WTC11 (cell line): ENCODE results near the gene KIAA0753. TPM values are rescaled to one million over a fixed set of nuclear protein-coding genes. Genes with fewer than 3 reads are reported as not detected.

Source experiments
- EMX1 ChIP-seq: fragments of 250-450 bp; sonication (Bioruptor Pico); IDR thresholded peaks from 2 replicates; pipeline ENCODE4 v1.8.0; 2021; ENCODE audit warnings: mild to moderate bottlenecking
- ESRRA ChIP-seq: sonication (generic); formaldehyde crosslinking; IDR thresholded peaks from 2 replicates; pipeline ENCODE4 v1.8.1; 2022; ENCODE audit warnings: mild to moderate bottlenecking, missing genetic modification reagents, borderline replicate concordance
- FOXK1 ChIP-seq: sonication (generic); formaldehyde crosslinking; IDR thresholded peaks from 2 replicates; pipeline ENCODE4 v1.8.0; 2022; ENCODE audit warnings: mild to moderate bottlenecking, moderate library complexity, missing genetic modification reagents
- FOXP1 ChIP-seq: sonication (generic); formaldehyde crosslinking; IDR thresholded peaks from 2 replicates; pipeline ENCODE4 v1.8.0; 2022; ENCODE audit warnings: missing genetic modification reagents, mild to moderate bottlenecking, moderate library complexity, borderline replicate concordance
- NFYB ChIP-seq: sonication (generic); formaldehyde crosslinking; conservative IDR thresholded peaks from 2 replicates; pipeline ENCODE4 v1.8.0; 2022; ENCODE audit warnings: low read depth, missing genetic modification reagents
- NR3C1 ChIP-seq: sonication (generic); formaldehyde crosslinking; conservative IDR thresholded peaks from 2 replicates; pipeline ENCODE4 v1.8.1; 2023; ENCODE audit warnings: low read depth, mild to moderate bottlenecking, missing genetic modification reagents
- PRRX2 ChIP-seq: fragments of 250-450 bp; sonication (Bioruptor Pico); IDR thresholded peaks from 2 replicates; pipeline ENCODE4 v1.8.0; 2021; ENCODE audit warnings: mild to moderate bottlenecking
- RELA ChIP-seq: sonication (generic); formaldehyde crosslinking; IDR thresholded peaks from 2 replicates; pipeline ENCODE4 v1.8.1; 2022; ENCODE audit warnings: missing genetic modification reagents, mild to moderate bottlenecking, borderline replicate concordance
- SOX15 ChIP-seq: fragments of 250-450 bp; sonication (Bioruptor Pico); IDR thresholded peaks from 2 replicates; pipeline ENCODE4 v1.9.0; 2021; ENCODE audit warnings: mild to moderate bottlenecking
- SP1 ChIP-seq: sonication (generic); formaldehyde crosslinking; conservative IDR thresholded peaks from 2 replicates; pipeline ENCODE4 v1.8.1; 2022; ENCODE audit warnings: missing genetic modification reagents
- TP53 ChIP-seq: sonication (generic); formaldehyde crosslinking; IDR thresholded peaks from 2 replicates; pipeline ENCODE4 v1.8.1; 2023; ENCODE audit warnings: mild to moderate bottlenecking, missing genetic modification reagents
- ZBTB21 ChIP-seq: sonication (generic); formaldehyde crosslinking; IDR thresholded peaks from 2 replicates; pipeline ENCODE4 v1.8.1; 2023; ENCODE audit warnings: mild to moderate bottlenecking, missing genetic modification reagents, borderline replicate concordance
- ZNF317 ChIP-seq: sonication (generic); formaldehyde crosslinking; IDR thresholded peaks from 2 replicates; pipeline ENCODE4 v1.8.1; 2023; ENCODE audit warnings: low read depth, mild to moderate bottlenecking, moderate library complexity, missing genetic modification reagents, borderline replicate concordance
- ZNF416 ChIP-seq: fragments of 250-450 bp; sonication (Bioruptor Pico); IDR thresholded peaks from 2 replicates; pipeline ENCODE4 v1.9.0; 2021; ENCODE audit warnings: mild to moderate bottlenecking, inconsistent platforms
- ZNF423 ChIP-seq: fragments of 250-450 bp; sonication (Bioruptor Pico); IDR thresholded peaks from 2 replicates; pipeline ENCODE4 v2.1.2; 2022; ENCODE audit warnings: mild to moderate bottlenecking, moderate library complexity
- total RNA-seq: library from RNA; stranded (reverse); gene quantifications from 3 replicates; pipeline ENCODE4 v1.2.3, GENCODE V29; 2021
- TF ChIP-seq, protein P1 (sequence below): sonication (generic); formaldehyde crosslinking; IDR thresholded peaks from 2 replicates; pipeline ENCODE4 v1.8.0; 2023; ENCODE audit warnings: mild to moderate bottlenecking, missing genetic modification reagents
- TF ChIP-seq, protein P2 (sequence below): fragments of 200-600 bp; IDR thresholded peaks from 2 replicates; pipeline ENCODE4 v1.8.0; 2022; ENCODE audit warnings: antibody characterized with exemption
- TF ChIP-seq, protein P3 (sequence below): fragments of 250-450 bp; sonication (Bioruptor Pico); IDR thresholded peaks from 2 replicates; pipeline ENCODE4 v1.8.0; 2021; ENCODE audit warnings: mild to moderate bottlenecking
- TF ChIP-seq, protein P4 (sequence below): sonication (generic); formaldehyde crosslinking; IDR thresholded peaks from 2 replicates; pipeline ENCODE4 v1.8.0; 2022; ENCODE audit warnings: mild to moderate bottlenecking, missing genetic modification reagents
- TF ChIP-seq, protein P5 (sequence below): sonication (generic); formaldehyde crosslinking; IDR thresholded peaks from 2 replicates; pipeline ENCODE4 v1.8.1; 2023; ENCODE audit warnings: mild to moderate bottlenecking, missing genetic modification reagents, borderline replicate concordance
- TF ChIP-seq, protein P6 (sequence below): sonication (generic); formaldehyde crosslinking; IDR thresholded peaks from 2 replicates; pipeline ENCODE4 v1.8.1; 2023; ENCODE audit warnings: mild to moderate bottlenecking, missing genetic modification reagents
- TF ChIP-seq, protein P7 (sequence below): fragments of 250-450 bp; sonication (Bioruptor Pico); IDR thresholded peaks from 2 replicates; pipeline ENCODE4 v1.9.0; 2021; ENCODE audit warnings: mild to moderate bottlenecking
- TF ChIP-seq, protein P8 (sequence below): fragments of 250-450 bp; sonication (Bioruptor Pico); IDR thresholded peaks from 2 replicates; pipeline ENCODE4 v1.9.0; 2021; ENCODE audit warnings: mild to moderate bottlenecking

Gene KIAA0753
- total RNA-seq, 1 experiment from 2014 or later: 22.8 TPM

DNA sequence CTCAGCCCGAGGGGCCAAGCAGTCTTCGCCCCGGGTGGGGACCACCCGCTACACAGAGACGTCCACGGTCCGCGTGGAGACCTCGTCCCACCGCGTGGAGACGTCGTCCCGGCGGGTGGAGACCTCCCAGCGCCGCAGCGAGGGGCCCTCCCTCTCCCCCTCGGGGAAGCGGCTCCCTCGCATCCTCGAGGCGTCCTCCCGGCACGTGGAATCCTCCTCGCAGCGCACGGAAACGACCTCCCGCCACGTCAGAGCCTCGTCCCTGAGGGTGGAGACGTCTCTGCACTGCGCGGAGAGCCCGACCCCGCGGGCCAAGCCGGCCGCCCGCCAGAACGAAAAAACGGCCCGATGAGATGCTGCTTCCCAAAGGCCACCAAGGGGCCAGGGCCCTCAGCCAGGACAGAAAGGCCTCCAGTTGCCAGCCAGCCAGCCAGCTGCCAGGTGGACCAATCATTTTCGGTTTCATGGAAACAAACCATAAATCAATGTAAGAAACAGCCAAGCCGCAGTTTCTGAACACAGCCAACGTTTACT, 11.5 kb upstream of the KIAA0753 start (continued):
- TF ChIP-seq, protein P1, sequence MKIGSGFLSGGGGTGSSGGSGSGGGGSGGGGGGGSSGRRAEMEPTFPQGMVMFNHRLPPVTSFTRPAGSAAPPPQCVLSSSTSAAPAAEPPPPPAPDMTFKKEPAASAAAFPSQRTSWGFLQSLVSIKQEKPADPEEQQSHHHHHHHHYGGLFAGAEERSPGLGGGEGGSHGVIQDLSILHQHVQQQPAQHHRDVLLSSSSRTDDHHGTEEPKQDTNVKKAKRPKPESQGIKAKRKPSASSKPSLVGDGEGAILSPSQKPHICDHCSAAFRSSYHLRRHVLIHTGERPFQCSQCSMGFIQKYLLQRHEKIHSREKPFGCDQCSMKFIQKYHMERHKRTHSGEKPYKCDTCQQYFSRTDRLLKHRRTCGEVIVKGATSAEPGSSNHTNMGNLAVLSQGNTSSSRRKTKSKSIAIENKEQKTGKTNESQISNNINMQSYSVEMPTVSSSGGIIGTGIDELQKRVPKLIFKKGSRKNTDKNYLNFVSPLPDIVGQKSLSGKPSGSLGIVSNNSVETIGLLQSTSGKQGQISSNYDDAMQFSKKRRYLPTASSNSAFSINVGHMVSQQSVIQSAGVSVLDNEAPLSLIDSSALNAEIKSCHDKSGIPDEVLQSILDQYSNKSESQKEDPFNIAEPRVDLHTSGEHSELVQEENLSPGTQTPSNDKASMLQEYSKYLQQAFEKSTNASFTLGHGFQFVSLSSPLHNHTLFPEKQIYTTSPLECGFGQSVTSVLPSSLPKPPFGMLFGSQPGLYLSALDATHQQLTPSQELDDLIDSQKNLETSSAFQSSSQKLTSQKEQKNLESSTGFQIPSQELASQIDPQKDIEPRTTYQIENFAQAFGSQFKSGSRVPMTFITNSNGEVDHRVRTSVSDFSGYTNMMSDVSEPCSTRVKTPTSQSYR (CRISPR knock-in tag): peak; percentile 68; the same call in 1 of the 2 replicates
- TF ChIP-seq, protein P2, sequence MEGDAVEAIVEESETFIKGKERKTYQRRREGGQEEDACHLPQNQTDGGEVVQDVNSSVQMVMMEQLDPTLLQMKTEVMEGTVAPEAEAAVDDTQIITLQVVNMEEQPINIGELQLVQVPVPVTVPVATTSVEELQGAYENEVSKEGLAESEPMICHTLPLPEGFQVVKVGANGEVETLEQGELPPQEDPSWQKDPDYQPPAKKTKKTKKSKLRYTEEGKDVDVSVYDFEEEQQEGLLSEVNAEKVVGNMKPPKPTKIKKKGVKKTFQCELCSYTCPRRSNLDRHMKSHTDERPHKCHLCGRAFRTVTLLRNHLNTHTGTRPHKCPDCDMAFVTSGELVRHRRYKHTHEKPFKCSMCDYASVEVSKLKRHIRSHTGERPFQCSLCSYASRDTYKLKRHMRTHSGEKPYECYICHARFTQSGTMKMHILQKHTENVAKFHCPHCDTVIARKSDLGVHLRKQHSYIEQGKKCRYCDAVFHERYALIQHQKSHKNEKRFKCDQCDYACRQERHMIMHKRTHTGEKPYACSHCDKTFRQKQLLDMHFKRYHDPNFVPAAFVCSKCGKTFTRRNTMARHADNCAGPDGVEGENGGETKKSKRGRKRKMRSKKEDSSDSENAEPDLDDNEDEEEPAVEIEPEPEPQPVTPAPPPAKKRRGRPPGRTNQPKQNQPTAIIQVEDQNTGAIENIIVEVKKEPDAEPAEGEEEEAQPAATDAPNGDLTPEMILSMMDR: no peak
- TF ChIP-seq, protein P3, sequence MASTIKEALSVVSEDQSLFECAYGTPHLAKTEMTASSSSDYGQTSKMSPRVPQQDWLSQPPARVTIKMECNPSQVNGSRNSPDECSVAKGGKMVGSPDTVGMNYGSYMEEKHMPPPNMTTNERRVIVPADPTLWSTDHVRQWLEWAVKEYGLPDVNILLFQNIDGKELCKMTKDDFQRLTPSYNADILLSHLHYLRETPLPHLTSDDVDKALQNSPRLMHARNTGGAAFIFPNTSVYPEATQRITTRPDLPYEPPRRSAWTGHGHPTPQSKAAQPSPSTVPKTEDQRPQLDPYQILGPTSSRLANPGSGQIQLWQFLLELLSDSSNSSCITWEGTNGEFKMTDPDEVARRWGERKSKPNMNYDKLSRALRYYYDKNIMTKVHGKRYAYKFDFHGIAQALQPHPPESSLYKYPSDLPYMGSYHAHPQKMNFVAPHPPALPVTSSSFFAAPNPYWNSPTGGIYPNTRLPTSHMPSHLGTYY (CRISPR knock-in tag): no peak
- TF ChIP-seq, protein P4, sequence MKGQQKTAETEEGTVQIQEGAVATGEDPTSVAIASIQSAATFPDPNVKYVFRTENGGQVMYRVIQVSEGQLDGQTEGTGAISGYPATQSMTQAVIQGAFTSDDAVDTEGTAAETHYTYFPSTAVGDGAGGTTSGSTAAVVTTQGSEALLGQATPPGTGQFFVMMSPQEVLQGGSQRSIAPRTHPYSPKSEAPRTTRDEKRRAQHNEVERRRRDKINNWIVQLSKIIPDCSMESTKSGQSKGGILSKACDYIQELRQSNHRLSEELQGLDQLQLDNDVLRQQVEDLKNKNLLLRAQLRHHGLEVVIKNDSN (CRISPR knock-in tag): no peak
- TF ChIP-seq RELA (CRISPR knock-in tag) (peak; percentile 98), ZNF416 (CRISPR knock-in tag) (no peak), SP1 (CRISPR knock-in tag) (no peak), SOX15 (CRISPR knock-in tag) (no peak), FOXP1 (CRISPR knock-in tag) (peak; percentile 97), EMX1 (CRISPR knock-in tag) (no peak), NR3C1 (no peak), PRRX2 (CRISPR knock-in tag) (no peak), ZNF317 (CRISPR knock-in tag) (0 out of 2 replicates have a peak, but pooled peaks have one; percentile 16), ESRRA (peak; percentile 95), TP53 (CRISPR knock-in tag) (no peak), FOXK1 (CRISPR knock-in tag) (peak; percentile 24; the same call in 1 of the 2 replicates), ZBTB21 (peak; percentile 79; the same call in 1 of the 2 replicates), ZNF423 (CRISPR knock-in tag) (no peak), NFYB (CRISPR knock-in tag) (no peak)
- TF ChIP-seq, protein P5, sequence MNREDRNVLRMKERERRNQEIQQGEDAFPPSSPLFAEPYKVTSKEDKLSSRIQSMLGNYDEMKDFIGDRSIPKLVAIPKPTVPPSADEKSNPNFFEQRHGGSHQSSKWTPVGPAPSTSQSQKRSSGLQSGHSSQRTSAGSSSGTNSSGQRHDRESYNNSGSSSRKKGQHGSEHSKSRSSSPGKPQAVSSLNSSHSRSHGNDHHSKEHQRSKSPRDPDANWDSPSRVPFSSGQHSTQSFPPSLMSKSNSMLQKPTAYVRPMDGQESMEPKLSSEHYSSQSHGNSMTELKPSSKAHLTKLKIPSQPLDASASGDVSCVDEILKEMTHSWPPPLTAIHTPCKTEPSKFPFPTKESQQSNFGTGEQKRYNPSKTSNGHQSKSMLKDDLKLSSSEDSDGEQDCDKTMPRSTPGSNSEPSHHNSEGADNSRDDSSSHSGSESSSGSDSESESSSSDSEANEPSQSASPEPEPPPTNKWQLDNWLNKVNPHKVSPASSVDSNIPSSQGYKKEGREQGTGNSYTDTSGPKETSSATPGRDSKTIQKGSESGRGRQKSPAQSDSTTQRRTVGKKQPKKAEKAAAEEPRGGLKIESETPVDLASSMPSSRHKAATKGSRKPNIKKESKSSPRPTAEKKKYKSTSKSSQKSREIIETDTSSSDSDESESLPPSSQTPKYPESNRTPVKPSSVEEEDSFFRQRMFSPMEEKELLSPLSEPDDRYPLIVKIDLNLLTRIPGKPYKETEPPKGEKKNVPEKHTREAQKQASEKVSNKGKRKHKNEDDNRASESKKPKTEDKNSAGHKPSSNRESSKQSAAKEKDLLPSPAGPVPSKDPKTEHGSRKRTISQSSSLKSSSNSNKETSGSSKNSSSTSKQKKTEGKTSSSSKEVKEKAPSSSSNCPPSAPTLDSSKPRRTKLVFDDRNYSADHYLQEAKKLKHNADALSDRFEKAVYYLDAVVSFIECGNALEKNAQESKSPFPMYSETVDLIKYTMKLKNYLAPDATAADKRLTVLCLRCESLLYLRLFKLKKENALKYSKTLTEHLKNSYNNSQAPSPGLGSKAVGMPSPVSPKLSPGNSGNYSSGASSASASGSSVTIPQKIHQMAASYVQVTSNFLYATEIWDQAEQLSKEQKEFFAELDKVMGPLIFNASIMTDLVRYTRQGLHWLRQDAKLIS (CRISPR knock-in tag): no peak; the same call in 1 of the 2 replicates
- TF ChIP-seq, protein P6, sequence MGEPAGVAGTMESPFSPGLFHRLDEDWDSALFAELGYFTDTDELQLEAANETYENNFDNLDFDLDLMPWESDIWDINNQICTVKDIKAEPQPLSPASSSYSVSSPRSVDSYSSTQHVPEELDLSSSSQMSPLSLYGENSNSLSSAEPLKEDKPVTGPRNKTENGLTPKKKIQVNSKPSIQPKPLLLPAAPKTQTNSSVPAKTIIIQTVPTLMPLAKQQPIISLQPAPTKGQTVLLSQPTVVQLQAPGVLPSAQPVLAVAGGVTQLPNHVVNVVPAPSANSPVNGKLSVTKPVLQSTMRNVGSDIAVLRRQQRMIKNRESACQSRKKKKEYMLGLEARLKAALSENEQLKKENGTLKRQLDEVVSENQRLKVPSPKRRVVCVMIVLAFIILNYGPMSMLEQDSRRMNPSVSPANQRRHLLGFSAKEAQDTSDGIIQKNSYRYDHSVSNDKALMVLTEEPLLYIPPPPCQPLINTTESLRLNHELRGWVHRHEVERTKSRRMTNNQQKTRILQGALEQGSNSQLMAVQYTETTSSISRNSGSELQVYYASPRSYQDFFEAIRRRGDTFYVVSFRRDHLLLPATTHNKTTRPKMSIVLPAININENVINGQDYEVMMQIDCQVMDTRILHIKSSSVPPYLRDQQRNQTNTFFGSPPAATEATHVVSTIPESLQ (CRISPR knock-in tag): no peak
- TF ChIP-seq, protein P7, sequence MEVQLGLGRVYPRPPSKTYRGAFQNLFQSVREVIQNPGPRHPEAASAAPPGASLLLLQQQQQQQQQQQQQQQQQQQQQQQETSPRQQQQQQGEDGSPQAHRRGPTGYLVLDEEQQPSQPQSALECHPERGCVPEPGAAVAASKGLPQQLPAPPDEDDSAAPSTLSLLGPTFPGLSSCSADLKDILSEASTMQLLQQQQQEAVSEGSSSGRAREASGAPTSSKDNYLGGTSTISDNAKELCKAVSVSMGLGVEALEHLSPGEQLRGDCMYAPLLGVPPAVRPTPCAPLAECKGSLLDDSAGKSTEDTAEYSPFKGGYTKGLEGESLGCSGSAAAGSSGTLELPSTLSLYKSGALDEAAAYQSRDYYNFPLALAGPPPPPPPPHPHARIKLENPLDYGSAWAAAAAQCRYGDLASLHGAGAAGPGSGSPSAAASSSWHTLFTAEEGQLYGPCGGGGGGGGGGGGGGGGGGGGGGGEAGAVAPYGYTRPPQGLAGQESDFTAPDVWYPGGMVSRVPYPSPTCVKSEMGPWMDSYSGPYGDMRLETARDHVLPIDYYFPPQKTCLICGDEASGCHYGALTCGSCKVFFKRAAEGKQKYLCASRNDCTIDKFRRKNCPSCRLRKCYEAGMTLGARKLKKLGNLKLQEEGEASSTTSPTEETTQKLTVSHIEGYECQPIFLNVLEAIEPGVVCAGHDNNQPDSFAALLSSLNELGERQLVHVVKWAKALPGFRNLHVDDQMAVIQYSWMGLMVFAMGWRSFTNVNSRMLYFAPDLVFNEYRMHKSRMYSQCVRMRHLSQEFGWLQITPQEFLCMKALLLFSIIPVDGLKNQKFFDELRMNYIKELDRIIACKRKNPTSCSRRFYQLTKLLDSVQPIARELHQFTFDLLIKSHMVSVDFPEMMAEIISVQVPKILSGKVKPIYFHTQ (CRISPR knock-in tag): no peak
- TF ChIP-seq, protein P8, sequence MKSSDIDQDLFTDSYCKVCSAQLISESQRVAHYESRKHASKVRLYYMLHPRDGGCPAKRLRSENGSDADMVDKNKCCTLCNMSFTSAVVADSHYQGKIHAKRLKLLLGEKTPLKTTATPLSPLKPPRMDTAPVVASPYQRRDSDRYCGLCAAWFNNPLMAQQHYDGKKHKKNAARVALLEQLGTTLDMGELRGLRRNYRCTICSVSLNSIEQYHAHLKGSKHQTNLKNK: no peak
